Activated CD8-positive, alpha-beta T cell treated with anti-CD3 and anti-CD28 coated beads, Interleukin-2, amount 10 ng/mL, durations not matched to agents 7 days and 5 days (primary cell): ENCODE data around the gene RALGAPB. TPM values are rescaled to one million over a fixed set of nuclear protein-coding genes. Genes with fewer than 3 reads are reported as not detected.
"Not testable (repeated sequence)": the region's sequence is repeated elsewhere in the genome, so short reads cannot be mapped to it uniquely, and the experiment has no call there.

Experiments used
- ATAC-seq: fragments of 150-1000 bp; cut with Tn5 transposase; one replicate; pipeline ENCODE4 v1.10.0; 2021; ENCODE audit warnings: moderate library complexity
- CTCF ChIA-PET: fragments of 350-600 bp; sonication (Branson Sonifier 250); formaldehyde crosslinking; loops from one replicate; lab custom pipeline; 2021; ENCODE audit warnings: antibody characterized with exemption; lab: Charles Lee
- POLR2A ChIA-PET: fragments of 350-600 bp; sonication (Branson Sonifier 250); formaldehyde crosslinking; loops from one replicate; lab custom pipeline; 2021; ENCODE audit warnings: antibody characterized with exemption; lab: Charles Lee
- DNase-seq: peaks from one replicate; pipeline ENCODE4 v3.0.0-alpha.2; 2020
- H3K27ac Mint-ChIP-seq: one replicate; pipeline ENCODE4 v1.8.0; 2021; ENCODE audit warnings: mild to moderate bottlenecking, mixed read lengths
- H3K27me3 Mint-ChIP-seq: one replicate; pipeline ENCODE4 v1.8.0; 2021; ENCODE audit warnings: low read depth, mixed read lengths
- H3K36me3 Mint-ChIP-seq: one replicate; pipeline ENCODE4 v1.8.0; 2021; ENCODE audit warnings: low read depth, mixed read lengths
- H3K4me1 Mint-ChIP-seq: one replicate; pipeline ENCODE4 v1.8.0; 2021; ENCODE audit warnings: low read depth, mixed read lengths
- H3K4me3 Mint-ChIP-seq: one replicate; pipeline ENCODE4 v1.8.0; 2021; ENCODE audit warnings: mild to moderate bottlenecking, mixed read lengths
- H3K9me3 Mint-ChIP-seq: one replicate; pipeline ENCODE4 v1.8.0; 2022; ENCODE audit warnings: mixed read lengths; ENCODE audit not compliant: insufficient read depth
- total RNA-seq, 2 experiments: library from RNA; stranded (reverse); gene quantifications; one replicate each; pipeline ENCODE4 v1.2.3, GENCODE V29; 2021

The RALGAPB gene
- total RNA-seq, 2 experiments from 2014 or later, result 29.5 to 29.6 TPM

DNA sequence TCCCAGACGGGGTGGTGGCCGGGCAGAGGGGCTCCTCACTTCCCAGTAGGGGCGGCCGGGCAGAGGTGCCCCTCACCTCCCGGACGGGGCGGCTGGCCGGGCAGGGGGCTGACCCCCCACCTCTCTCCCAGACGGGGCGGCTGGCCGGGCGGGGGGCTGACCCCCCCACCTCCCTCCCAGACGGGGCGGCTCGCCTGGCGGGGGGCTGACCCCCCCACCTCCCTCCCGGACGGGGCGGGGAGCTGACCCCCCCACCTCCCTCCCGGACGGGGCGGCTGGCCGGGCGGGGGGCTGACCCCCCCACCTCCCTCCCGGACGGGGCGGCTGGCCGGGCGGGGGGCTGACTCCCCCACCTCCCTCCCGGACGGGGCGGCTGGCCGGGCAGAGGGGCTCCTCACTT is 11.5 kb upstream of the RALGAPB start:
- POLR2A ChIA-PET, H3K36me3 Mint-ChIP-seq, H3K4me1 Mint-ChIP-seq, H3K4me3 Mint-ChIP-seq, ATAC-seq, H3K9me3 Mint-ChIP-seq, CTCF ChIA-PET, H3K27ac Mint-ChIP-seq, H3K27me3 Mint-ChIP-seq, DNase-seq: not testable (repeated sequence)

DNA sequence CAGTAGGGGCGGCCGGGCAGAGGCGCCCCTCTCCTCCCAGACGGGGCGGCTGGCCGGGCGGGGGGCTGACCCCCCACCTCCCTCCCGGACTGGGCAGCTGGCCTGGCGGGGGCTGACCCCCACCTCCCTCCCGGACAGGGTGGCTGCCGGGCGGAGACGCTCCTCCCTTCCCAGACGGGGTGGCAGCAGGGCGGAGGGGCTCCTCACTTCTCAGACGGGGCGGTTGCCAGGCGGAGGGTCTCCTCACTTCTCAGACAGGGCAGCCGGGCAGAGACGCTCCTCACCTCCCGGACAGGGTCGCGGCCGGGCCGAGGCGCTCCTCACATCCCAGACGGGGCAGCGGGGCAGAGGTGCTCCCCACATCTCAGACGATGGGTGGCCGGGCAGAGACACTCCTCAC is 11.1 kb upstream of the RALGAPB start:
- H3K9me3 Mint-ChIP-seq, H3K27me3 Mint-ChIP-seq, ATAC-seq, H3K27ac Mint-ChIP-seq, H3K4me1 Mint-ChIP-seq, POLR2A ChIA-PET, H3K36me3 Mint-ChIP-seq, CTCF ChIA-PET, DNase-seq, H3K4me3 Mint-ChIP-seq: not testable (repeated sequence)

DNA sequence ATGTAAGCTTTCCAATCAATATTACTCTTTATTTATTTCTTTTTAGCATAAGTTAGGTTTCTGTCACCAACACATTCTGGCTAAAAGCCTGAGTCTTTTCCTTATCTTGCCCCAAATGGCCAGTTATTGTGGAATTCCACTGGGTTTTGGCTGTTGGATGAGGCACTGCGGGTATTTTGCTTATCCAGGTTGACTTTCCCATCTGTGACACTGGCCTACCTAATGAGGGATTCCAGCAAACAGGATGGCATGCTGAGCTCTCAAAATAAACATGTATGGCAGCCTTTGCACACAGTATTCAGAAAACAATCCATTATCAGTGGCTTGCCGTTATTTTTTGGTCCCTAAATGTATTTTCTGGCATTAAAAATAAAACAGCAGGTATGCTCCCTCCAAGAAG is 6.5 kb upstream of the RALGAPB start:
- ChIA-PET POLR2A (no interaction called here), CTCF (interaction anchor here (2.2 kb wide), 1 partner anchor 20 kb away, joined by 7 read pairs; no protein-coding TSS in a partner anchor)
- no peak for DNase-seq
- Mint-ChIP-seq H3K4me3 (no peak overlapping the region), H3K27ac (no peak overlapping the region), H3K9me3 (no peaks in the 10 kb centered on the region), H3K36me3 (no peaks in the 10 kb centered on the region), H3K4me1 (no peaks in the 10 kb centered on the region), H3K27me3 (peaks cover 7% of the 10 kb centered on the region)
- ATAC-seq, result no peak

DNA sequence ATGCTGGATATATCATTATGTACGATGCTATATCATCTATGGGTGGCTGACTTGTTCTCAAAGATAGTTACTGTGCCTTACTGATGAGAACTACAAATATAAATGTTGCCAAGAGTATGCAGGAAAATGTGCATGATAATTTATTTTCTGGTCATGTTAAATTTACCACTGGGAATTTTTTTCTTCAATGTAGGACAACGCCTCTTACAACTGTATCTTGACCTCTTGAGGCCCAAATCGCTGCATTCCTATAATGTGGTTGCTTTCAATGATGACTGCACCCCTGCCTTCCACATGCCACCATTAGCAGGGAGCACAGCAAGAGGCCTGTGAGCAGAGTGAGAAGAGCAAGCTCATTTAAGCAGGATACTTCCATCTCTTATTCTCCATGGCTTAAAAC is 5.7 kb upstream of the RALGAPB start:
- Mint-ChIP-seq H3K36me3 (no peaks in the 10 kb centered on the region), H3K27ac (no peak overlapping the region), H3K4me1 (peaks cover 3% of the 10 kb centered on the region), H3K9me3 (no peaks in the 10 kb centered on the region), H3K4me3 (no peak overlapping the region), H3K27me3 (peaks cover 7% of the 10 kb centered on the region)
- ChIA-PET CTCF (no interaction called here), POLR2A (no interaction called here)
- ATAC-seq (no peak), DNase-seq (no peak)

DNA sequence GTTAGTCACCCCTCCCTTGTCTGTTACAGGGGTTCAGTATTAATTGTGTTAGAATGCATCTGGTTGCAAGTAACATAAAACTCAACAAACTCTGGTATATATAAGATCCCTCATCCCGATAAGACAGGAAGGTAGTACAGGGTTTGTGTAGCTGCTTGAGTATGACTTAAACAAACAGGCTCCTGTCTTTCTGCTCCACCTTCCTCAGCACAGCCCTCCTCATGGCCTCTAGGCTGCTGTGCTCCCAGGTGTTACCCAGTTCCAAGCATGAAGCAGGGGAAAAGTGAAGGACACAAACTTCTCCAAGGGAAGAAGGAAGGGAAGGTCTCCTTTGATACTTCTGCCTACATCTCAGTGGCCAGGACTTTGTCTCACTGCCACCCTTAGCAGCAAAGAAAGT is 1.4 kb upstream of the RALGAPB start:
- peaks cover 8% of the 10 kb centered on the region for H3K36me3 Mint-ChIP-seq
- no peak overlapping the region for H3K27ac Mint-ChIP-seq
- ChIA-PET CTCF (interaction anchor here (4.4 kb wide), 1 partner anchor 24 kb away, joined by 39 read pairs; no protein-coding TSS in a partner anchor), POLR2A (no interaction called here)
- H3K4me3 Mint-ChIP-seq, result no peak overlapping the region
- no peaks in the 10 kb centered on the region for H3K9me3 Mint-ChIP-seq
- no peak for ATAC-seq
- peaks cover 7% of the 10 kb centered on the region for H3K27me3 Mint-ChIP-seq
- no peak for DNase-seq
- peaks cover 35% of the 10 kb centered on the region for H3K4me1 Mint-ChIP-seq

DNA sequence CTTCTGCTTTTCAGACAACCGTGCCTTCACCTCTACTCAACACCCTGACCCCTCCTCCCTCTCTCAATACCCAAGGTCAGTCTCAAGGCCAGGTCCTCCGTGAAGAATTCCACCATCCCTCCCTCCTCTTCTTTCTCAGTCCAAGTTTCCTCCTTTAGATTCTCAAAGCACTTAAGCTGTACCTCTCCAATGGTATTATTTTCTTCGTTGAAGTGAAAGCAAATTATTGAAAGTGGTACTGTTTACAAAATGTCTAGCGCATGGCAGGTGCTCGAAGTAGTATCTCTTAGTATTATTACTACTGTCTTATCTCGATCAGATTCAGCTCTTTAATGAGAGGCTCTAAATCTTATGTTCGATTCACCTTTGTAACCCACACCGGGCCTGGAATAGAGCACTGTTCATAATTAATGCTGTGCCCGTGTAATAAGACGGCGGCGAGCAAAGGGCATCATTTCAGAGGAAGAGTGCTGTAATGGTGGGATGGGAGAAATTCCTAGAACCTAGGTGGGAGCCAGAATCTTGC is 593 bp upstream of the RALGAPB start:
- H3K4me1 Mint-ChIP-seq, result peaks cover 35% of the 10 kb centered on the region
- H3K4me3 Mint-ChIP-seq, result peak overlapping the region; percentile 85
- peaks cover 7% of the 10 kb centered on the region for H3K27me3 Mint-ChIP-seq
- peaks cover 8% of the 10 kb centered on the region for H3K36me3 Mint-ChIP-seq
- CTCF ChIA-PET, result interaction anchor here (0.8 to 4.4 kb wide), 8 partner anchors 11 to 44 kb away, joined by 3 to 39 read pairs (median 5); partner anchors contain the start of gene SNHG17
- POLR2A ChIA-PET, result interaction anchor here (0.6 to 3.0 kb wide), 6 partner anchors 13 to 37 kb away, joined by 3 to 23 read pairs (median 6); partner anchors contain the start of gene SNHG17
- ATAC-seq, result peak; percentile 2
- no peaks in the 10 kb centered on the region for H3K9me3 Mint-ChIP-seq
- DNase-seq, result no peak
- H3K27ac Mint-ChIP-seq, result peak overlapping the region; percentile 86

DNA sequence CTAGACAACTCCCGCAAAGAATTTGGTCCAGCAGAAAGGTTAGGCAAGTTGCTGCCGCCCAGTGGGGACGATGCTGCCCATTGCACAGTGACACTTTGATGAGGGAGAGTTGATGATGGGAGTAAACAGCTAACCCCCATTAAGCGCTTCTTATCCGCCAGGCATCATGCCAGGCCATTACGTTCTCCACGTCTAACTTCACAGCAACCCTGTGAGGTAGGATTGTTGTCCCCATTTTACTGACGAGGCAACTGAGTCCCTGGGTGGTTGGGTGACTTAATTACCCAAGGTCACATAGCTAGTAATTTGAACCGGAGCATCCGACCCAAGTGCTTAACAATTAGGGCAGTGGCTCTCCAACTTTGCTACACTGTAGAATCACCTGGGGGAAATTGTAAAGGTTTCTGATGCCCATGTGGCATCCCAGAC is 738 bp downstream of the RALGAPB start:
- H3K4me3 Mint-ChIP-seq, result peak overlapping the region; percentile 85
- no peaks in the 10 kb centered on the region for H3K9me3 Mint-ChIP-seq
- POLR2A ChIA-PET, result interaction anchor here (0.9 to 3.0 kb wide), 4 partner anchors 9 to 81 kb away, joined by 3 to 23 read pairs (median 12); partner anchors contain the start of gene SNHG17
- H3K36me3 Mint-ChIP-seq, result peaks cover 8% of the 10 kb centered on the region
- peaks cover 7% of the 10 kb centered on the region for H3K27me3 Mint-ChIP-seq
- ATAC-seq, result no peak
- peak overlapping the region; percentile 81 for H3K27ac Mint-ChIP-seq
- DNase-seq, result no peak
- H3K4me1 Mint-ChIP-seq, result peaks cover 35% of the 10 kb centered on the region
- CTCF ChIA-PET, result interaction anchor here (0.8 to 4.4 kb wide), 8 partner anchors 9 to 256 kb away, joined by 3 to 39 read pairs (median 4); partner anchors contain the start of gene SNHG17

DNA sequence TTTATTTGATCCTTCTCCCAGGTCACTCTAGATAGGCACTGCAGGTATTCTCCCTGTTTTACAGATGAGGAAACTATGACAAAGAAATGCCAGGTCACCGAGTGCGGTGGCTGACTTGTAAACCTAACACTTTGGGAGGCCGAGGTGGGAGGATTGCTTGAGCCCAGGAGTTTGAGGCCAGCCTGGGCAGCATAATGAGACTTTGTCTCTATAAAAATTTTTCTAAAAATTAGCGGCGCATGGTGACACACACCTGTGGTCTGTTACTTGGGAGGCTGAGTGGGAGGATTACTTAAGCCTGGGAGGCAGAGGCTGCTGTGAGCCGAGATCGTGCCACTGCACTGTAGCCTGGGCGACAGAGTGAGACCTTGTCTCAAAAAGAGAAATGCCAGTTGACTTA is 5.1 kb downstream of the RALGAPB start:
- CTCF ChIA-PET, result interaction anchor here (1.3 kb wide), 1 partner anchor 8 kb away, joined by 4 read pairs; no protein-coding TSS in a partner anchor
- no peaks in the 10 kb centered on the region for H3K27me3 Mint-ChIP-seq

DNA sequence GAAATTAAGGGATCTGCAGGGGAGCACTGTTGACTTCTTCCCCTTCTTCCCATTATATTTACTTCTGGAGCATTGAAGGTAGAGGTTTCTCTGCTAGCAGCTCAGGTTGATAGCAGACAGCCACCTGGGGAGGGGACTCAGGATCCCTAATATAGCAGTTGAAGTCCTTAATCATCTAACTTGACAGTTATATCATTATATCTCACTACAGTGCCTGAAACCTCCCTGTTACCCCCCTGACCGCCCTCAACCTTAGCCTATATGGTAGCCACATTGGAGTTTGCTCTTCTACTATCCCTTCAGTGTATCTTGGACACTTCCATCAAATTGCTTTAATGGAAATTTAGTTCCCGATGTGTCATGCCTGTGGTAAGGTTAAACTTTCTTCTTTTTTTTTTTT is 7.0 kb downstream of the RALGAPB start:
- peaks cover 16% of the 10 kb centered on the region for H3K36me3 Mint-ChIP-seq
- no peaks in the 10 kb centered on the region for H3K9me3 Mint-ChIP-seq
- ChIA-PET POLR2A (interaction anchor here (0.6 kb wide), 1 partner anchor 157 kb away, joined by 4 read pairs; no protein-coding TSS in a partner anchor), CTCF (interaction anchor here (0.8 kb wide), 1 partner anchor 47 kb away, joined by 3 read pairs; no protein-coding TSS in a partner anchor)
- ATAC-seq, result no peak
- H3K27me3 Mint-ChIP-seq, result no peaks in the 10 kb centered on the region
- no peak overlapping the region for H3K4me3 Mint-ChIP-seq
- peaks cover 12% of the 10 kb centered on the region for H3K4me1 Mint-ChIP-seq
- DNase-seq, result no peak
- H3K27ac Mint-ChIP-seq, result no peak overlapping the region

More for the DNA sequence above, 5.1 kb downstream of the RALGAPB start:
- H3K27ac Mint-ChIP-seq, result no peak overlapping the region
- peaks cover 18% of the 10 kb centered on the region for H3K36me3 Mint-ChIP-seq
- DNase-seq (no peak), ATAC-seq (no peak)
- peaks cover 26% of the 10 kb centered on the region for H3K4me1 Mint-ChIP-seq
- H3K9me3 Mint-ChIP-seq, result no peaks in the 10 kb centered on the region
- H3K4me3 Mint-ChIP-seq, result no peak overlapping the region
- POLR2A ChIA-PET, result no interaction called here

DNA sequence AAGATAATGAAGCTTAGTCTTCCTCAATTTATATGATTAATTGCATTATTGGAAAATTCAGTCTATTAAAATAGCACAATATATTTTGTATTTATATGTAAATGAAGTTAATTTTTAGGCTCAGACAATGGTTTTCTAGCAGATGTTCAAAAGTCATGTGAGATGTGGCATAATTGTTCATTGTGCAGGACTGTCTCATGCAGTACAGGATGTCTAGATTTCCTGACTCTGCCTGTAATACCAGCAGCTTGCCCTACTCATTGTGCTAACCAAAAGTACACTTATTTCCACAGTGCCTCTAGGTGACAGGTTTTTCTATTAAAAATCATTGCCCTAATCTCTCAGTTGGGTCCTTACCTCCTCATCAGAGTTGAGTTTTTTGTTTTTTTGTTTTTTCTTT is 12.4 kb downstream of the RALGAPB start:
- peaks cover 17% of the 10 kb centered on the region for H3K36me3 Mint-ChIP-seq
- DNase-seq (no peak), ATAC-seq (no peak)
- H3K27ac Mint-ChIP-seq, result no peak overlapping the region
- no peaks in the 10 kb centered on the region for H3K4me1 Mint-ChIP-seq
- no peaks in the 10 kb centered on the region for H3K9me3 Mint-ChIP-seq
- no peak overlapping the region for H3K4me3 Mint-ChIP-seq
- H3K27me3 Mint-ChIP-seq, result no peaks in the 10 kb centered on the region
- ChIA-PET CTCF (interaction anchor here (1.0 to 4.0 kb wide), 2 partner anchors 12 to 18 kb away, joined by 3 to 19 read pairs; partner anchors contain the start of gene RALGAPB), POLR2A (interaction anchor here (1.5 kb wide), 1 partner anchor 13 kb away, joined by 5 read pairs; the partner anchor contains the start of gene RALGAPB)

DNA sequence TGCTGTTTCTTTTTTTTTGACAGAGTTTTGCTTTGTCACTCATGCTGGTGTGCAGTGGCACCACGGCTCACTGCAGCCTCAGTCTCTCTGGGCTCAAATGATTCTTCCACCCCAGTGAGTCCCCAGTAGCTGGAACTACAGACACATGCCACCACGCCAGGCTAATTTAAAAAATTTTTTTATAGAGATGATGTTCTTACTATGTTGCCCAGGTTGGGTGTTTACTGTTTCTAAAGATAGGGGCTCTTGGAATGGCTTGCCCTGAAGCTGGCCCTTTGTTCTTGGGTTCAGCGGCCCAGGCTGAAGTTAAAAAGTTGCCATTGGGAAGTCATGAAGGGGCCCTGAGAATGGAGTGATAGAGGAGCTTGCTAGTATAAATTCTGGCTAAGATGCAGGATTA is 16.5 kb downstream of the RALGAPB start:
- peaks cover 25% of the 10 kb centered on the region for H3K36me3 Mint-ChIP-seq
- no peaks in the 10 kb centered on the region for H3K9me3 Mint-ChIP-seq
- POLR2A ChIA-PET, result interaction anchor here (0.6 kb wide), 1 partner anchor 506 kb away, joined by 3 read pairs; no protein-coding TSS in a partner anchor
- H3K27ac Mint-ChIP-seq, result no peak overlapping the region
- DNase-seq (no peak), ATAC-seq (no peak)
- CTCF ChIA-PET, result interaction anchor here (1.4 kb wide), 1 partner anchor 16 kb away, joined by 3 read pairs; no protein-coding TSS in a partner anchor
- no peaks in the 10 kb centered on the region for H3K27me3 Mint-ChIP-seq
- no peak overlapping the region for H3K4me3 Mint-ChIP-seq
- no peaks in the 10 kb centered on the region for H3K4me1 Mint-ChIP-seq

DNA sequence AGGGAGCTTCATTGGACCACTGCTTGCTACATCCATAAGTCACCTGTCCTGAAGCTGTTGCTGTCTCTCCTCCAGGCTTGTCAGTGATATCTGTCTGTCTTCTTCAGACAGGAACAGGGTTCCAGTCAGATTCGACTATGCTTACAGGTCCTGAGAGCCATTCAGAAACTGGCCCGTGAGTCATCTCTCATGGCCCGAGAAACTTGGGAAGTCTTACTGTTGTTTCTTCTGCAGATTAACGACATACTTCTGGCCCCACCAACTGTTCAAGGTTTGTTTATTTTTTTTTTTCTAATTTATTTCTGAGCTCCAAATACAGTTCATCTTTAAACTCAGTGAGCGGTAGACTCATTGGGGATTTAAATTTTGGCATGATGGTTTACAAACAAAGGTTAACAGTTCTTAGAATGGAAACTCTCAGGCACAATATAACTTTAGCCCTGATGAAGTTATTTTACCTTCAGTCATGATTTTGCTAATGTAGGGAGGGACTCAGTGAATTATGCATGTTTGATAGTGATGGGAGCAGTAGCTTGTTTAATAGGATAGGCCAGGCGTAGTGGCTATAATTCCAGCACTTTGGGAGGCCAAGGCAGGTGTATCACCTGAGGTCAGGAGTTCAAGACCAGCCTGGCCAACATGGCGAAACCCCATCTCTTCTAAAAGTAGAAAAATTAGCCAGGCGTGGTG is 24.7 kb downstream of the RALGAPB start:
- ChIA-PET POLR2A (no interaction called here), CTCF (no interaction called here)
- Mint-ChIP-seq H3K4me3 (no peak overlapping the region), H3K4me1 (no peaks in the 10 kb centered on the region), H3K9me3 (no peaks in the 10 kb centered on the region), H3K27ac (no peak overlapping the region), H3K36me3 (peaks cover 55% of the 10 kb centered on the region), H3K27me3 (no peaks in the 10 kb centered on the region)
- no peak for ATAC-seq
- DNase-seq, result no peak
